KOPT-K1 (cell line): ENCODE results near the gene ETV6.

Experiments
- H3K27ac ChIP-seq: fragments of 200-600 bp; sonication (generic); 2 replicates; pipeline ENCODE4 v1.5.1; 2016; ENCODE audit warnings: antibody characterized with exemption, mild to moderate bottlenecking, low read depth, low read length; ENCODE audit not compliant: poor library complexity, severe bottlenecking
- H3K36me3 ChIP-seq: fragments of 200-600 bp; sonication (generic); 2 replicates; pipeline ENCODE4 v1.5.1; 2017; ENCODE audit warnings: antibody characterized with exemption, mild to moderate bottlenecking, low read length, moderate library complexity; ENCODE audit not compliant: insufficient read depth
- H3K9me3 ChIP-seq: fragments of 200-600 bp; sonication (generic); 2 replicates; pipeline ENCODE4 v1.5.1; 2017; ENCODE audit warnings: antibody characterized with exemption, low read length, mild to moderate bottlenecking; ENCODE audit not compliant: insufficient read depth, poor library complexity, severe bottlenecking

Gene ETV6

GRCh38 chr12:11813438-11813813 lies 164.0 kb downstream of the ETV6 start:
- no peaks in the 10 kb centered on the region for H3K36me3 ChIP-seq
- H3K9me3 ChIP-seq, result no peaks in the 10 kb centered on the region
- H3K27ac ChIP-seq, result peak overlapping the region; percentile 97

GRCh38 chr12:11814374-11814773 lies 164.9 kb downstream of the ETV6 start:
- no peaks in the 10 kb centered on the region for H3K36me3 ChIP-seq
- peak overlapping the region; percentile 97 for H3K27ac ChIP-seq
- no peaks in the 10 kb centered on the region for H3K9me3 ChIP-seq

- Histone ChIP-seq H3K27ac (peak overlapping the region; percentile 97), H3K9me3 (no peaks in the 10 kb centered on the region), H3K36me3 (no peaks in the 10 kb centered on the region)
Measured at GRCh38 chr12:11815397-11815796, 165.9 kb downstream of the ETV6 start.

- Histone ChIP-seq H3K9me3 (no peaks in the 10 kb centered on the region), H3K27ac (no peak overlapping the region), H3K36me3 (peaks cover 6% of the 10 kb centered on the region; the same call in 1 of the 2 replicates)
Measured at GRCh38 chr12:11819643-11820042, 170.2 kb downstream of the ETV6 start.

GRCh38 chr12:11820476-11820875 lies 171.0 kb downstream of the ETV6 start:
- H3K27ac ChIP-seq, result no peak overlapping the region
- H3K9me3 ChIP-seq, result no peaks in the 10 kb centered on the region
- peaks cover 6% of the 10 kb centered on the region; the same call in 1 of the 2 replicates for H3K36me3 ChIP-seq

- H3K27ac ChIP-seq, result peak overlapping the region; percentile 43
- peaks cover 11% of the 10 kb centered on the region; the same call in 1 of the 2 replicates for H3K36me3 ChIP-seq
- no peaks in the 10 kb centered on the region for H3K9me3 ChIP-seq
Measured at GRCh38 chr12:11821386-11822080, 172.1 kb downstream of the ETV6 start.

- peaks cover 19% of the 10 kb centered on the region; the same call in 1 of the 2 replicates for H3K36me3 ChIP-seq
- peak overlapping the region; percentile 43 for H3K27ac ChIP-seq
- no peaks in the 10 kb centered on the region for H3K9me3 ChIP-seq
Measured at GRCh38 chr12:11822081-11822834, 172.8 kb downstream of the ETV6 start.

GRCh38 chr12:11823043-11823442 lies 173.6 kb downstream of the ETV6 start:
- Histone ChIP-seq H3K9me3 (no peaks in the 10 kb centered on the region), H3K27ac (peak overlapping the region; percentile 43), H3K36me3 (peaks cover 26% of the 10 kb centered on the region; the same call in 1 of the 2 replicates)

- H3K27ac ChIP-seq, result peak overlapping the region; percentile 43
- H3K36me3 ChIP-seq, result peaks cover 32% of the 10 kb centered on the region; the same call in 1 of the 2 replicates
- H3K9me3 ChIP-seq, result no peaks in the 10 kb centered on the region
Measured at GRCh38 chr12:11823593-11823992, 174.1 kb downstream of the ETV6 start.

- Histone ChIP-seq H3K36me3 (peaks cover 36% of the 10 kb centered on the region; the same call in 1 of the 2 replicates), H3K9me3 (no peaks in the 10 kb centered on the region), H3K27ac (peak overlapping the region; percentile 43)
Measured at GRCh38 chr12:11824069-11824468, 174.6 kb downstream of the ETV6 start.

GRCh38 chr12:11824736-11825135 lies 175.3 kb downstream of the ETV6 start:
- H3K36me3 ChIP-seq, result peaks cover 43% of the 10 kb centered on the region; the same call in 1 of the 2 replicates
- H3K27ac ChIP-seq, result peak overlapping the region; percentile 37
- no peaks in the 10 kb centered on the region for H3K9me3 ChIP-seq

GRCh38 chr12:11825278-11825677 lies 175.8 kb downstream of the ETV6 start:
- peak overlapping the region; percentile 37 for H3K27ac ChIP-seq
- H3K9me3 ChIP-seq, result no peaks in the 10 kb centered on the region

GRCh38 chr12:11826574-11826973 lies 177.1 kb downstream of the ETV6 start:
- Histone ChIP-seq H3K9me3 (no peaks in the 10 kb centered on the region), H3K27ac (no peak overlapping the region), H3K36me3 (peaks cover 54% of the 10 kb centered on the region; the same call in 1 of the 2 replicates)

More at GRCh38 chr12:11825278-11825677, 175.8 kb downstream of the ETV6 start:
- peaks cover 47% of the 10 kb centered on the region; the same call in 1 of the 2 replicates for H3K36me3 ChIP-seq

- H3K9me3 ChIP-seq, result no peaks in the 10 kb centered on the region
- H3K27ac ChIP-seq, result no peak overlapping the region
- peaks cover 49% of the 10 kb centered on the region; the same call in 1 of the 2 replicates for H3K36me3 ChIP-seq
Measured at GRCh38 chr12:11827091-11828061, 177.9 kb downstream of the ETV6 start.
